Measurements from ENCODE around the gene TTR.

Gene TTR

GRCh38 chr18:31590570-31590969, 1.1 kb upstream of the TTR start:
- Histone ChIP-seq H3K4me2 (ENCODE audit: low read depth, low read length, poor library complexity, severe bottlenecking) (no peak overlapping the region), H4K20me1 (ENCODE audit: insufficient read depth, low read length, poor library complexity, severe bottlenecking) (no peaks in the 10 kb centered on the region), H3K27me3 (ENCODE audit: insufficient read depth, low read length, poor library complexity, severe bottlenecking) (no peaks in the 10 kb centered on the region), H3K36me3 (ENCODE audit: insufficient read depth, low read length) (no peaks in the 10 kb centered on the region), H3K79me2 (ENCODE audit: insufficient read depth, low read length) (no peaks in the 10 kb centered on the region), H3K4me3 (ENCODE audit: low read length, poor library complexity, severe bottlenecking) (no peak overlapping the region), H2AFZ (ENCODE audit: low read length) (no peak overlapping the region), H3F3A (ENCODE audit: low read depth) (no peaks in the 10 kb centered on the region), H3K4me1 (ENCODE audit: insufficient read depth, low read length, poor library complexity, severe bottlenecking) (no peaks in the 10 kb centered on the region), H3K9me2 (replicated peaks; ENCODE audit: low read depth, low read length) (no peaks in the 10 kb centered on the region), H3K9me3 (ENCODE audit: insufficient read depth, low read depth, low read length) (no peaks in the 10 kb centered on the region), H3K9ac (ENCODE audit: low read depth, low read length, poor library complexity, severe bottlenecking) (no peak overlapping the region)
- TF ChIP-seq CTCF (conservative IDR thresholded peaks at IDR 0.05; ENCODE audit: low read length): no peak
- no peak for TF ChIP-seq EZH2phosphoT487 (IDR thresholded peaks at IDR 0.05; ENCODE audit: borderline replicate concordance)

GRCh38 chr18:31591113-31591512, 564 bp upstream of the TTR start:
- H3K36me3 ChIP-seq (ENCODE audit: insufficient read depth, low read length): no peaks in the 10 kb centered on the region
- TF ChIP-seq EZH2phosphoT487 (IDR thresholded peaks at IDR 0.05; ENCODE audit: borderline replicate concordance): no peak
- TF ChIP-seq CTCF (conservative IDR thresholded peaks at IDR 0.05; ENCODE audit: low read length): no peak
- no peak overlapping the region for H2AFZ ChIP-seq (ENCODE audit: low read length)
- no peaks in the 10 kb centered on the region for H3K4me1 ChIP-seq (ENCODE audit: insufficient read depth, low read length, poor library complexity, severe bottlenecking)
- H4K20me1 ChIP-seq (ENCODE audit: insufficient read depth, low read length, poor library complexity, severe bottlenecking): no peaks in the 10 kb centered on the region
- no peaks in the 10 kb centered on the region for H3K9me2 ChIP-seq (replicated peaks; ENCODE audit: low read depth, low read length)
- no peaks in the 10 kb centered on the region for H3K9me3 ChIP-seq (ENCODE audit: insufficient read depth, low read depth, low read length)
- H3K4me3 ChIP-seq (ENCODE audit: low read length, poor library complexity, severe bottlenecking): no peak overlapping the region
- H3F3A ChIP-seq (ENCODE audit: low read depth): no peaks in the 10 kb centered on the region
- H3K4me2 ChIP-seq (ENCODE audit: low read depth, low read length, poor library complexity, severe bottlenecking): no peak overlapping the region
- H3K27me3 ChIP-seq (ENCODE audit: insufficient read depth, low read length, poor library complexity, severe bottlenecking): no peaks in the 10 kb centered on the region
- no peak overlapping the region for H3K9ac ChIP-seq (ENCODE audit: low read depth, low read length, poor library complexity, severe bottlenecking)
- H3K79me2 ChIP-seq (ENCODE audit: insufficient read depth, low read length): no peaks in the 10 kb centered on the region

GRCh38 chr18:31592506-31593157, 955 bp downstream of the TTR start:
- H4K20me1 ChIP-seq (ENCODE audit: insufficient read depth, low read length, poor library complexity, severe bottlenecking): no peaks in the 10 kb centered on the region
- H2AFZ ChIP-seq (ENCODE audit: low read length): no peak overlapping the region
- H3F3A ChIP-seq (ENCODE audit: low read depth): no peaks in the 10 kb centered on the region
- no peak overlapping the region for H3K9ac ChIP-seq (ENCODE audit: low read depth, low read length, poor library complexity, severe bottlenecking)
- H3K9me3 ChIP-seq (ENCODE audit: insufficient read depth, low read depth, low read length): no peaks in the 10 kb centered on the region
- no peaks in the 10 kb centered on the region for H3K36me3 ChIP-seq (ENCODE audit: insufficient read depth, low read length)
- H3K4me2 ChIP-seq (ENCODE audit: low read depth, low read length, poor library complexity, severe bottlenecking): no peak overlapping the region
- H3K79me2 ChIP-seq (ENCODE audit: insufficient read depth, low read length): no peaks in the 10 kb centered on the region
- H3K4me3 ChIP-seq (ENCODE audit: low read length, poor library complexity, severe bottlenecking): no peak overlapping the region
- no peaks in the 10 kb centered on the region for H3K9me2 ChIP-seq (replicated peaks; ENCODE audit: low read depth, low read length)
- no peaks in the 10 kb centered on the region for H3K4me1 ChIP-seq (ENCODE audit: insufficient read depth, low read length, poor library complexity, severe bottlenecking)
- H3K27me3 ChIP-seq (ENCODE audit: insufficient read depth, low read length, poor library complexity, severe bottlenecking): no peaks in the 10 kb centered on the region
- no peak for TF ChIP-seq EZH2phosphoT487 (IDR thresholded peaks at IDR 0.05; ENCODE audit: borderline replicate concordance)
- TF ChIP-seq CTCF (conservative IDR thresholded peaks at IDR 0.05; ENCODE audit: low read length): no peak

All from Loucy (cell line).